NCI-H524 treated with DMSO at 0.1 percent for 48 hours (cell line): ENCODE measurements around the gene GGTA1.
"Not testable (repeated sequence)": the region's sequence is repeated elsewhere in the genome, so short reads cannot be mapped to it uniquely, and the experiment has no call there.

Experiments
- DNase-seq: peaks from one replicate; lab custom pipeline; 2025; lab: John Stamatoyannopoulos, UW

Gene GGTA1

GRCh38 chr9:121458449-121458848, 41.2 kb downstream of the GGTA1 start:
- DNase-seq = not testable (repeated sequence)

GRCh38 chr9:121455527-121456239, 44.0 kb downstream of the GGTA1 start:
- no peak for DNase-seq

GRCh38 chr9:121454972-121455371, 44.7 kb downstream of the GGTA1 start:
- DNase-seq = no peak

GRCh38 chr9:121453232-121453892, 46.3 kb downstream of the GGTA1 start:
- DNase-seq = no peak

- no peak for DNase-seq
These were observed 47.6 kb downstream of the GGTA1 start for GRCh38 chr9:121452085-121452484.

GRCh38 chr9:121451586-121451985, 48.1 kb downstream of the GGTA1 start:
- DNase-seq = no peak

- DNase-seq = no peak
These were observed 49.4 kb downstream of the GGTA1 start for GRCh38 chr9:121450241-121450640.

- no peak for DNase-seq
These were observed 49.9 kb downstream of the GGTA1 start for GRCh38 chr9:121449786-121450185.

- DNase-seq = no peak
These were observed 52.3 kb downstream of the GGTA1 start for GRCh38 chr9:121447321-121447834.

- no peak for DNase-seq
These were observed 53.7 kb downstream of the GGTA1 start for GRCh38 chr9:121445986-121446385.

GRCh38 chr9:121443981-121444380, 55.7 kb downstream of the GGTA1 start:
- DNase-seq = no peak

- no peak for DNase-seq
These were observed 58.5 kb downstream of the GGTA1 start for GRCh38 chr9:121441165-121441564.

GRCh38 chr9:121439711-121440664, 59.7 kb downstream of the GGTA1 start:
- no peak for DNase-seq

GRCh38 chr9:121439016-121439415, 60.6 kb downstream of the GGTA1 start:
- DNase-seq = no peak

GRCh38 chr9:121437891-121438290, 61.8 kb downstream of the GGTA1 start:
- DNase-seq = no peak

GRCh38 chr9:121437046-121437445, 62.6 kb downstream of the GGTA1 start:
- DNase-seq = not testable (repeated sequence)

- peak; percentile 82 for DNase-seq
These were observed 64.7 kb downstream of the GGTA1 start for GRCh38 chr9:121434969-121435368.

GRCh38 chr9:121427899-121428298, 71.7 kb downstream of the GGTA1 start:
- DNase-seq = no peak

- no peak for DNase-seq
These were observed 75.6 kb downstream of the GGTA1 start for GRCh38 chr9:121424024-121424432.

- no peak for DNase-seq
These were observed 87.7 kb downstream of the GGTA1 start for GRCh38 chr9:121411993-121412392.

- no peak for DNase-seq
These were observed 93.7 kb downstream of the GGTA1 start for GRCh38 chr9:121405899-121406298.
